ENCODE measurements around the gene YTHDC1. TPM values are rescaled to one million over a fixed set of nuclear protein-coding genes. Genes with fewer than 3 reads are reported as not detected.

YTHDC1 gene
- total and polyA plus RNA-seq, 2 experiments from 2014 or later, result 45.3 to 75.4 TPM

- Histone ChIP-seq H3K4me1 (ENCODE audit: insufficient read depth) (peaks cover 18% of the 10 kb centered on the region), H3K36me3 (replicated peaks; ENCODE audit: insufficient read depth, low read depth) (no peaks in the 10 kb centered on the region), H3K27me3 (no peaks in the 10 kb centered on the region), H3K9me3 (ENCODE audit: low read depth) (no peaks in the 10 kb centered on the region), H3K79me2 (peaks cover 61% of the 10 kb centered on the region), H3K4me2 (peak overlapping the region; percentile 75), H2AFZ (no peak overlapping the region), H3K4me3 (peak overlapping the region; percentile 68), H4K20me1 (ENCODE audit: insufficient read depth, poor library complexity, severe bottlenecking) (peaks cover 55% of the 10 kb centered on the region), H3K9me2 (replicated peaks; ENCODE audit: insufficient read depth) (no peaks in the 10 kb centered on the region), H3K27ac (peak overlapping the region; percentile 99)
- TF ChIP-seq EZH2 (IDR thresholded peaks at IDR 0.05; ENCODE audit: borderline replicate concordance), result no peak
- no peak for TF ChIP-seq CTCF (IDR thresholded peaks at IDR 0.05; ENCODE audit: poor library complexity)
- TF ChIP-seq EZH2phosphoT487 (IDR thresholded peaks at IDR 0.05; ENCODE audit: low read depth, severe bottlenecking, unreplicated experiment), result no peak
- WGBS (ENCODE audit: low lambda C conversion rate, missing lambda C conversion rate), result 0% methylated on average over 4 of the region's 4 CpGs
- DNase-seq (ENCODE audit: low spot score), result no peak
Measured at GRCh38 chr4:68348577-68348976, 1.3 kb downstream of the YTHDC1 start.

GRCh38 chr4:68347845-68348244, 2.0 kb downstream of the YTHDC1 start:
- H3K4me3 ChIP-seq, result peak overlapping the region; percentile 68
- peaks cover 69% of the 10 kb centered on the region for H3K79me2 ChIP-seq
- H3K27me3 ChIP-seq, result no peaks in the 10 kb centered on the region
- no peaks in the 10 kb centered on the region for H3K36me3 ChIP-seq (replicated peaks; ENCODE audit: insufficient read depth, low read depth)
- DNase-seq (ENCODE audit: low spot score), result no peak
- peaks cover 62% of the 10 kb centered on the region for H4K20me1 ChIP-seq (ENCODE audit: insufficient read depth, poor library complexity, severe bottlenecking)
- peak overlapping the region; percentile 99 for H3K27ac ChIP-seq
- H3K9me3 ChIP-seq (ENCODE audit: low read depth), result no peaks in the 10 kb centered on the region
- no peak overlapping the region for H2AFZ ChIP-seq
- TF ChIP-seq EZH2phosphoT487 (IDR thresholded peaks at IDR 0.05; ENCODE audit: low read depth, severe bottlenecking, unreplicated experiment), result no peak
- TF ChIP-seq EZH2 (IDR thresholded peaks at IDR 0.05; ENCODE audit: borderline replicate concordance), result no peak
- no peak for TF ChIP-seq CTCF (IDR thresholded peaks at IDR 0.05; ENCODE audit: poor library complexity)
- peak overlapping the region; percentile 75 for H3K4me2 ChIP-seq
- peaks cover 18% of the 10 kb centered on the region for H3K4me1 ChIP-seq (ENCODE audit: insufficient read depth)
- WGBS (ENCODE audit: low lambda C conversion rate, missing lambda C conversion rate), result 4% methylated on average over 5 of the region's 5 CpGs
- no peaks in the 10 kb centered on the region for H3K9me2 ChIP-seq (replicated peaks; ENCODE audit: insufficient read depth)

- H3K4me1 ChIP-seq (ENCODE audit: insufficient read depth), result peaks cover 30% of the 10 kb centered on the region
- H4K20me1 ChIP-seq (ENCODE audit: insufficient read depth, poor library complexity, severe bottlenecking), result peaks cover 76% of the 10 kb centered on the region
- TF ChIP-seq EZH2 (IDR thresholded peaks at IDR 0.05; ENCODE audit: borderline replicate concordance) (no peak), CTCF (IDR thresholded peaks at IDR 0.05; ENCODE audit: poor library complexity) (no peak), EZH2phosphoT487 (IDR thresholded peaks at IDR 0.05; ENCODE audit: low read depth, severe bottlenecking, unreplicated experiment) (no peak)
- no peaks in the 10 kb centered on the region for H3K36me3 ChIP-seq (replicated peaks; ENCODE audit: insufficient read depth, low read depth)
- no peaks in the 10 kb centered on the region for H3K27me3 ChIP-seq
- no peaks in the 10 kb centered on the region for H3K9me2 ChIP-seq (replicated peaks; ENCODE audit: insufficient read depth)
- DNase-seq (ENCODE audit: low spot score), result peak; percentile 23
- H2AFZ ChIP-seq, result no peak overlapping the region
- peak overlapping the region; percentile 99 for H3K27ac ChIP-seq
- peak overlapping the region; percentile 75 for H3K4me2 ChIP-seq
- peak overlapping the region; percentile 68 for H3K4me3 ChIP-seq
- H3K9me3 ChIP-seq (ENCODE audit: low read depth), result no peaks in the 10 kb centered on the region
- peaks cover 82% of the 10 kb centered on the region for H3K79me2 ChIP-seq
- WGBS (ENCODE audit: low lambda C conversion rate, missing lambda C conversion rate), result 79% methylated on average over 3 of the region's 3 CpGs
Measured at GRCh38 chr4:68346461-68346860, 3.4 kb downstream of the YTHDC1 start.

GRCh38 chr4:68344785-68345184, 5.1 kb downstream of the YTHDC1 start:
- Histone ChIP-seq H3K27me3 (no peaks in the 10 kb centered on the region), H3K4me2 (peak overlapping the region; percentile 75), H3K27ac (peak overlapping the region; percentile 23), H3K4me3 (no peak overlapping the region), H3K9me3 (ENCODE audit: low read depth) (no peaks in the 10 kb centered on the region), H2AFZ (no peak overlapping the region), H3K9me2 (replicated peaks; ENCODE audit: insufficient read depth) (no peaks in the 10 kb centered on the region), H3K36me3 (replicated peaks; ENCODE audit: insufficient read depth, low read depth) (no peaks in the 10 kb centered on the region), H3K79me2 (peaks cover 99% of the 10 kb centered on the region), H4K20me1 (ENCODE audit: insufficient read depth, poor library complexity, severe bottlenecking) (peaks cover 93% of the 10 kb centered on the region), H3K4me1 (ENCODE audit: insufficient read depth) (peaks cover 36% of the 10 kb centered on the region)
- no peak for DNase-seq (ENCODE audit: low spot score)
- TF ChIP-seq EZH2 (IDR thresholded peaks at IDR 0.05; ENCODE audit: borderline replicate concordance) (no peak), EZH2phosphoT487 (IDR thresholded peaks at IDR 0.05; ENCODE audit: low read depth, severe bottlenecking, unreplicated experiment) (no peak), CTCF (IDR thresholded peaks at IDR 0.05; ENCODE audit: poor library complexity) (no peak)
- WGBS (ENCODE audit: low lambda C conversion rate, missing lambda C conversion rate), result 75% methylated on average over 5 of the region's 5 CpGs
